Endodermal cell (in vitro differentiated cells): Measurements from ENCODE around the gene DNM2. TPM values are rescaled to one million over a fixed set of nuclear protein-coding genes. Genes with fewer than 3 reads are reported as not detected.

Experiments used
- DNase-seq: peaks from one replicate; pipeline ENCODE4 v3.0.0-alpha.2; 2017
- H3K27ac ChIP-seq: 2 replicates; pipeline ENCODE4 v1.5.1; 2013; ENCODE audit warnings: mild to moderate bottlenecking, low read depth, low read length, moderate library complexity
- H3K27me3 ChIP-seq: 2 replicates; pipeline ENCODE4 v1.6.1; 2013; ENCODE audit warnings: mild to moderate bottlenecking, low read length, moderate library complexity; ENCODE audit not compliant: insufficient read depth, control insufficient read depth, poor library complexity, severe bottlenecking
- H3K36me3 ChIP-seq: 2 replicates; pipeline ENCODE4 v1.7.0; 2013; ENCODE audit warnings: mild to moderate bottlenecking, low read length, moderate library complexity; ENCODE audit not compliant: control insufficient read depth, insufficient read depth
- H3K4me1 ChIP-seq: one replicate; pipeline ENCODE4 v1.7.0; 2013; ENCODE audit warnings: low read length; ENCODE audit not compliant: control insufficient read depth, insufficient read depth
- H3K4me3 ChIP-seq: 2 replicates; pipeline ENCODE4 v1.5.1; 2013; ENCODE audit warnings: mild to moderate bottlenecking, low read length, moderate library complexity
- H3K9ac ChIP-seq: 2 replicates; pipeline ENCODE4 v1.6.1; 2013; ENCODE audit warnings: mild to moderate bottlenecking, low read length, moderate library complexity; ENCODE audit not compliant: poor library complexity, severe bottlenecking; ENCODE audit errors: extremely low read depth
- H3K9me3 ChIP-seq: 2 replicates; pipeline ENCODE4 v1.6.1; 2013; ENCODE audit warnings: mild to moderate bottlenecking, low read length, moderate library complexity; ENCODE audit not compliant: control insufficient read depth
- H3K27ac Mint-ChIP-seq: 2 replicates; pipeline ENCODE4 v1.8.0; 2020; ENCODE audit warnings: mixed read lengths
- H3K27me3 Mint-ChIP-seq: 2 replicates; pipeline ENCODE4 v1.8.0; 2021; ENCODE audit warnings: mild to moderate bottlenecking, mixed read lengths; ENCODE audit not compliant: insufficient read depth
- H3K36me3 Mint-ChIP-seq: 2 replicates; pipeline ENCODE4 v1.8.0; 2020; ENCODE audit warnings: low read depth, mixed read lengths
- H3K4me1 Mint-ChIP-seq: 2 replicates; pipeline ENCODE4 v1.8.0; 2020; ENCODE audit warnings: mixed read lengths
- H3K4me3 Mint-ChIP-seq: 2 replicates; pipeline ENCODE4 v1.8.0; 2020; ENCODE audit warnings: mild to moderate bottlenecking, moderate library complexity, mixed read lengths
- H3K9me3 Mint-ChIP-seq: 2 replicates; pipeline ENCODE4 v1.8.0; 2020; ENCODE audit warnings: mild to moderate bottlenecking, mixed read lengths
- CTCF ChIP-seq: fragments of 200-600 bp; sonication (generic); conservative IDR thresholded peaks from 2 replicates; pipeline ENCODE4 v1.5.0; 2021; ENCODE audit warnings: antibody characterized with exemption, mild to moderate bottlenecking
- WGBS, 2 experiments: methylation state at CpG; one replicate each; pipeline versions ENCODE4 v1.1.5 to v1.1.7; 2013; ENCODE audit warnings: missing lambda C conversion rate in 2 of 2, mixed read lengths in 1 of 2; ENCODE audit not compliant: insufficient coverage in 1 of 2, insufficient read length in 1 of 2; 5-methylcytosine and 5-hydroxymethylcytosine counted together
- total RNA-seq, 2 donors: library from RNA; stranded (reverse); fragmentation: NEBNext Ultra II Directional in 1 of 2; extraction: Animal tissue kit (Norgen Biotek cat#: 25700) in 1 of 2; gene quantifications; 2 replicates in 1 of 2; 3 replicates in 1 of 2; pipeline ENCODE4 v1.2.1, GENCODE V29; 2021

The DNM2 gene
- total RNA-seq, 2 donors from 2014 or later = 118 to 136 TPM

- H3K27ac ChIP-seq = no peak overlapping the region
- Mint-ChIP-seq H3K36me3 (peaks cover 54% of the 10 kb centered on the region), H3K4me1 (peaks cover 5% of the 10 kb centered on the region), H3K9me3 (no peaks in the 10 kb centered on the region), H3K27me3 (no peaks in the 10 kb centered on the region), H3K27ac (no peak overlapping the region), H3K4me3 (no peak overlapping the region)
- TF ChIP-seq CTCF = no peak
- H3K9ac ChIP-seq = no peak overlapping the region
- H3K27me3 ChIP-seq = no peaks in the 10 kb centered on the region
- no peaks in the 10 kb centered on the region for H3K9me3 ChIP-seq
- no peaks in the 10 kb centered on the region for H3K4me1 ChIP-seq
- DNase-seq = no peak
- peaks cover 53% of the 10 kb centered on the region for H3K36me3 ChIP-seq
- WGBS, 2 experiments = 90 to 95% methylated on average over 7 to 11 of the region's 11 CpGs
- H3K4me3 ChIP-seq = no peak overlapping the region
Measured at GRCh38 chr19:10805758-10806247, 87.9 kb downstream of the DNM2 start.

GRCh38 chr19:10808937-10809649, 91.2 kb downstream of the DNM2 start:
- Histone ChIP-seq H3K4me1 (no peaks in the 10 kb centered on the region), H3K36me3 (peaks cover 53% of the 10 kb centered on the region), H3K9me3 (no peaks in the 10 kb centered on the region), H3K27ac (no peak overlapping the region), H3K9ac (no peak overlapping the region), H3K27me3 (no peaks in the 10 kb centered on the region), H3K4me3 (no peak overlapping the region)
- H3K4me1 Mint-ChIP-seq = no peaks in the 10 kb centered on the region
- no peaks in the 10 kb centered on the region for H3K9me3 Mint-ChIP-seq
- no peaks in the 10 kb centered on the region for H3K27me3 Mint-ChIP-seq
- DNase-seq = no peak
- TF ChIP-seq CTCF = no peak
- no peak overlapping the region for H3K27ac Mint-ChIP-seq
- peaks cover 37% of the 10 kb centered on the region for H3K36me3 Mint-ChIP-seq
- no peak overlapping the region for H3K4me3 Mint-ChIP-seq
- 93 to 95% methylated on average over 10 of the region's 10 CpGs for WGBS, 2 experiments

- Histone ChIP-seq H3K4me3 (no peak overlapping the region), H3K27me3 (no peaks in the 10 kb centered on the region), H3K9me3 (no peaks in the 10 kb centered on the region), H3K27ac (no peak overlapping the region), H3K4me1 (no peaks in the 10 kb centered on the region), H3K36me3 (peaks cover 54% of the 10 kb centered on the region), H3K9ac (no peak overlapping the region)
- 93 to 98% methylated on average over 15 of the region's 15 CpGs for WGBS, 2 experiments
- no peak overlapping the region for H3K4me3 Mint-ChIP-seq
- H3K36me3 Mint-ChIP-seq = peaks cover 38% of the 10 kb centered on the region
- H3K9me3 Mint-ChIP-seq = no peaks in the 10 kb centered on the region
- DNase-seq = no peak
- H3K27me3 Mint-ChIP-seq = no peaks in the 10 kb centered on the region
- no peaks in the 10 kb centered on the region for H3K4me1 Mint-ChIP-seq
- TF ChIP-seq CTCF = no peak
- H3K27ac Mint-ChIP-seq = no peak overlapping the region
Measured at GRCh38 chr19:10809651-10810285, 91.9 kb downstream of the DNM2 start.
